GM12878 (cell line): Measurements from ENCODE around the gene GOLGA8B. TPM values are rescaled to one million over a fixed set of nuclear protein-coding genes. Genes with fewer than 3 reads are reported as not detected.

Experiments
- ATAC-seq: fragments of 200-7000 bp; cut with Tn5 transposase; 3 replicates; pipeline ENCODE4 v1.9.1; 2020; ENCODE audit warnings: mild to moderate bottlenecking, moderate library complexity
- BruUV-seq: library from RNA; stranded (reverse); fragments of 400-500 nt; replicated peaks from 2 replicates; lab custom pipeline; 2021; lab: Mats Ljungman, UMichigan
- CTCF ChIA-PET: fragments of 300-600 bp; sonication (Branson Sonifier 250); formaldehyde crosslinking; extraction: SDS; loops from one replicate; lab custom pipeline; 2021; ENCODE audit warnings: inconsistent platforms; lab: Yijun Ruan, JAX
- POLR2A ChIA-PET: fragments of 350-600 bp; formaldehyde crosslinking; extraction: SDS; loops from one replicate; lab custom pipeline; 2021; ENCODE audit warnings: inconsistent platforms; lab: Charles Lee
- RAD21 ChIA-PET: fragments of 300-600 bp; sonication (Branson Sonifier 250); formaldehyde crosslinking; loops from one replicate; lab custom pipeline; 2023; ENCODE audit warnings: antibody characterized with exemption; ENCODE audit not compliant: unreplicated experiment; lab: Charles Lee
- SMC1A ChIA-PET: fragments of 300-600 bp; sonication (Branson Sonifier 250); formaldehyde crosslinking; loops from one replicate; lab custom pipeline; 2023; ENCODE audit not compliant: unreplicated experiment, uncharacterized antibody; lab: Charles Lee
- DNase-seq: peaks from one replicate; pipeline ENCODE4 v3.0.0-alpha.2; 2011; ENCODE audit warnings: low read depth, low spot score
- FAIRE-seq: peaks from 3 replicates; lab custom pipeline; 2011; peaks lifted over from hg19 to GRCh38; lab: Jason Lieb, UNC
- H2AFZ ChIP-seq: 2 replicates; pipeline ENCODE4 v1.6.0; 2011; ENCODE audit warnings: low read depth, low read length, control low read depth; ENCODE audit not compliant: control insufficient read depth
- H3K27ac ChIP-seq: 2 replicates; pipeline ENCODE4 v1.5.1; 2011; ENCODE audit warnings: control low read depth; ENCODE audit not compliant: control insufficient read depth, insufficient read depth
- H3K27me3 ChIP-seq, 2 experiments: replicated peaks in 1 of 2; 2 replicates each; pipeline versions ENCODE4 v1.6.0 to v1.6.1; 2011; ENCODE audit warnings: low read length in 1 of 2; ENCODE audit not compliant: control insufficient read depth in 2 of 2, insufficient read depth in 2 of 2
- H3K36me3 ChIP-seq, 2 experiments: 2 replicates each; pipeline ENCODE4 v1.5.1; 2011; ENCODE audit warnings: low read length in 1 of 2; ENCODE audit not compliant: control insufficient read depth in 2 of 2, insufficient read depth in 2 of 2
- H3K4me1 ChIP-seq: 2 replicates; pipeline ENCODE4 v1.6.1; 2011; ENCODE audit warnings: mild to moderate bottlenecking, low read length, moderate library complexity, mixed read lengths; ENCODE audit not compliant: control insufficient read depth, insufficient read depth
- H3K4me2 ChIP-seq: 2 replicates; pipeline ENCODE4 v1.6.0; 2011; ENCODE audit warnings: control low read depth; ENCODE audit not compliant: control insufficient read depth, insufficient read depth
- H3K4me3 ChIP-seq: fragments of 200-600 bp; sonication (generic); 2 replicates; pipeline ENCODE4 v1.5.1; 2016
- H3K79me2 ChIP-seq: 2 replicates; pipeline ENCODE4 v1.6.0; 2011; ENCODE audit warnings: low read length; ENCODE audit not compliant: control insufficient read depth, insufficient read depth
- H3K9ac ChIP-seq: 2 replicates; pipeline ENCODE4 v1.8.0; 2011; ENCODE audit warnings: low read length, control low read depth, mixed read lengths; ENCODE audit not compliant: control insufficient read depth, insufficient read depth
- H3K9me3 ChIP-seq: replicated peaks from 3 replicates; pipeline ENCODE4 v1.5.1; 2011; ENCODE audit warnings: mild to moderate bottlenecking, low read length; ENCODE audit not compliant: control insufficient read depth, insufficient read depth
- H4K20me1 ChIP-seq: 2 replicates; pipeline ENCODE4 v1.6.0; 2011; ENCODE audit not compliant: control insufficient read depth, insufficient read depth
- BCL11A ChIP-seq: IDR thresholded peaks from 2 replicates; pipeline ENCODE4 v1.6.1; 2011; ENCODE audit warnings: low read depth, low read length
- ESRRA ChIP-seq: IDR thresholded peaks from 2 replicates; pipeline ENCODE4 v1.6.1; 2012; ENCODE audit warnings: mild to moderate bottlenecking, low read length, improper control_type of control experiment
- FOXM1 ChIP-seq: IDR thresholded peaks from 2 replicates; pipeline ENCODE4 v1.6.1; 2012; ENCODE audit warnings: low read depth, mild to moderate bottlenecking, inconsistent platforms, low read length, moderate library complexity
- JUNB ChIP-seq: IDR thresholded peaks from 2 replicates; pipeline ENCODE4 v1.6.1; 2016; ENCODE audit warnings: antibody characterized with exemption, mild to moderate bottlenecking
- MAX ChIP-seq: IDR thresholded peaks from 2 replicates; pipeline ENCODE4 v1.6.1; 2012; ENCODE audit warnings: low read depth, low read length, improper control_type of control experiment
- NFXL1 ChIP-seq: fragments of 450-650 bp; IDR thresholded peaks from 2 replicates; pipeline ENCODE4 v1.6.1; 2017; ENCODE audit warnings: antibody characterized with exemption, mild to moderate bottlenecking, borderline replicate concordance
- NR2C1 ChIP-seq: fragments of 450-650 bp; IDR thresholded peaks from 2 replicates; pipeline ENCODE4 v1.6.1; 2017; ENCODE audit warnings: antibody characterized with exemption, mild to moderate bottlenecking, moderate library complexity
- NRF1 ChIP-seq: conservative IDR thresholded peaks from 2 replicates; pipeline ENCODE4 v1.6.1; 2011; ENCODE audit warnings: mild to moderate bottlenecking, low read depth, low read length, improper control_type of control experiment
- SP1 ChIP-seq: IDR thresholded peaks from one replicate; pipeline ENCODE4 v1.6.1; 2011; ENCODE audit warnings: low read depth, low read length
- SUPT20H ChIP-seq: IDR thresholded peaks from 2 replicates; pipeline ENCODE4 v1.6.1; 2011; ENCODE audit warnings: low read depth, mild to moderate bottlenecking, low read length, moderate library complexity, borderline replicate concordance; ENCODE audit not compliant: control insufficient read depth
- ZBED1 ChIP-seq: IDR thresholded peaks from 2 replicates; pipeline ENCODE4 v1.6.1; 2016; ENCODE audit warnings: borderline replicate concordance
- ZSCAN29 ChIP-seq: fragments of 450-650 bp; IDR thresholded peaks from 2 replicates; pipeline ENCODE4 v1.6.1; 2017; ENCODE audit warnings: mild to moderate bottlenecking, moderate library complexity
- WGBS: methylation state at CpG from one replicate; pipeline ENCODE4 v1.1.6; 2016; ENCODE audit warnings: low lambda C conversion rate; ENCODE audit not compliant: insufficient replicate concordance, insufficient coverage; ENCODE audit errors: missing lambda C conversion rate; 5-methylcytosine and 5-hydroxymethylcytosine counted together
- in situ Hi-C: fragments of 300-500 bp; cut with MboI; formaldehyde crosslinking; loops from 9 replicates; pipeline ENCODE4 v1.14.3; 2018; ENCODE audit warnings: mixed read lengths
- intact Hi-C: fragments of 100-400 bp; cut with micrococcal nuclease; formaldehyde crosslinking; loops from one replicate; pipeline ENCODE4 v1.14.2; 2022; ENCODE audit not compliant: unreplicated experiment
- polyA plus RNA-seq, 11 experiments: library from polyadenylated mRNA; depleted of rRNA in 4 of 11; unstranded in 6 of 11; stranded (reverse) in 5 of 11; fragments of >200 nt; fragmentation: Nextera tagmentation in 4 of 11; fragmentation: Illumina TruSeq in 1 of 11; extraction: Ambion mirVana in 4 of 11; extraction: Trizol in 1 of 11; gene quantifications; 1 replicate in 1 of 11; 2 replicates in 10 of 11; pipeline versions ENCODE4 v1.2.1 to v1.2.3, GENCODE V29; 2011 to 2016; ENCODE audit warnings: inconsistent platforms in 2 of 11, missing spikeins in 2 of 11, low read depth in 1 of 11
- total RNA-seq, 4 experiments: library from RNA; depleted of rRNA in 3 of 4; stranded (reverse); fragments of >200 nt in 3 of 4; fragmentation: Illumina TruSeq in 1 of 4; extraction: Trizol in 1 of 4; gene quantifications; 2 replicates each; pipeline versions ENCODE4 v1.2.1 to v1.2.3, GENCODE V29; 2013 to 2021
- TF ChIP-seq, protein P1 (sequence below): IDR thresholded peaks from 2 replicates; pipeline ENCODE4 v1.6.1; 2011; ENCODE audit warnings: low read depth, mild to moderate bottlenecking, low read length, moderate library complexity, borderline replicate concordance; ENCODE audit errors: extremely low read depth
- TF ChIP-seq, protein P2 (sequence below): fragments of 450-650 bp; IDR thresholded peaks from 2 replicates; pipeline ENCODE4 v1.6.1; 2016; ENCODE audit warnings: mild to moderate bottlenecking
- TF ChIP-seq, protein P3 (sequence below): IDR thresholded peaks from 2 replicates; pipeline ENCODE4 v1.6.1; 2011; ENCODE audit warnings: borderline replicate concordance, low read depth, mild to moderate bottlenecking, moderate library complexity, low read length; ENCODE audit not compliant: insufficient read depth, poor library complexity, severe bottlenecking

The GOLGA8B gene
- total and polyA plus RNA-seq, 10 of the 15 experiments (the other 5 are each of a cell fraction or from before 2014, with no cell fraction given), result 18.5 to 302 (median 78.7) TPM

GRCh38 chr15:34603095-34603494, 19.6 kb upstream of the GOLGA8B start:
- H3K27ac ChIP-seq, result no peak overlapping the region
- H3K79me2 ChIP-seq, result no peaks in the 10 kb centered on the region
- DNase-seq (no peak), ATAC-seq (no peak), FAIRE-seq (no peak)
- H4K20me1 ChIP-seq, result no peaks in the 10 kb centered on the region
- H3K9ac ChIP-seq, result no peak overlapping the region
- POLR2A ChIA-PET, result no interaction called here
- no peaks in the 10 kb centered on the region for H3K4me1 ChIP-seq
- TF ChIP-seq FOXM1 (no peak), NRF1 (no peak), MAX (no peak), NR2C1 (no peak), ESRRA (no peak), ZSCAN29 (no peak), JUNB (no peak), BCL11A (no peak), NFXL1 (no peak), ZBED1 (no peak), SUPT20H (no peak), SP1 (no peak)
- TF ChIP-seq, protein P1, sequence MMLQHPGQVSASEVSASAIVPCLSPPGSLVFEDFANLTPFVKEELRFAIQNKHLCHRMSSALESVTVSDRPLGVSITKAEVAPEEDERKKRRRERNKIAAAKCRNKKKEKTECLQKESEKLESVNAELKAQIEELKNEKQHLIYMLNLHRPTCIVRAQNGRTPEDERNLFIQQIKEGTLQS, result no peak
- TF ChIP-seq, protein P2, sequence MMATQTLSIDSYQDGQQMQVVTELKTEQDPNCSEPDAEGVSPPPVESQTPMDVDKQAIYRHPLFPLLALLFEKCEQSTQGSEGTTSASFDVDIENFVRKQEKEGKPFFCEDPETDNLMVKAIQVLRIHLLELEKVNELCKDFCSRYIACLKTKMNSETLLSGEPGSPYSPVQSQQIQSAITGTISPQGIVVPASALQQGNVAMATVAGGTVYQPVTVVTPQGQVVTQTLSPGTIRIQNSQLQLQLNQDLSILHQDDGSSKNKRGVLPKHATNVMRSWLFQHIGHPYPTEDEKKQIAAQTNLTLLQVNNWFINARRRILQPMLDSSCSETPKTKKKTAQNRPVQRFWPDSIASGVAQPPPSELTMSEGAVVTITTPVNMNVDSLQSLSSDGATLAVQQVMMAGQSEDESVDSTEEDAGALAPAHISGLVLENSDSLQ, result no peak
- TF ChIP-seq, protein P3, sequence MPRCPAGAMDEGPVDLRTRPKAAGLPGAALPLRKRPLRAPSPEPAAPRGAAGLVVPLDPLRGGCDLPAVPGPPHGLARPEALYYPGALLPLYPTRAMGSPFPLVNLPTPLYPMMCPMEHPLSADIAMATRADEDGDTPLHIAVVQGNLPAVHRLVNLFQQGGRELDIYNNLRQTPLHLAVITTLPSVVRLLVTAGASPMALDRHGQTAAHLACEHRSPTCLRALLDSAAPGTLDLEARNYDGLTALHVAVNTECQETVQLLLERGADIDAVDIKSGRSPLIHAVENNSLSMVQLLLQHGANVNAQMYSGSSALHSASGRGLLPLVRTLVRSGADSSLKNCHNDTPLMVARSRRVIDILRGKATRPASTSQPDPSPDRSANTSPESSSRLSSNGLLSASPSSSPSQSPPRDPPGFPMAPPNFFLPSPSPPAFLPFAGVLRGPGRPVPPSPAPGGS, result no peak
- no peak overlapping the region for H2AFZ ChIP-seq
- peaks cover 0 to 2% of the 10 kb centered on the region in 2 experiments; a peak in 1 of 4 replicates for H3K27me3 ChIP-seq
- BruUV-seq, result no TSS peak
- SMC1A ChIA-PET, result no interaction called here
- no peaks in the 10 kb centered on the region for H3K9me3 ChIP-seq
- no peaks in the 10 kb centered on the region for H3K36me3 ChIP-seq
- CTCF ChIA-PET, result interaction anchor here (0.9 to 1.2 kb wide), 2 partner anchors 12 to 15 kb away, joined by 3 read pairs; no protein-coding TSS in a partner anchor
- intact Hi-C loops (no loop called here), in situ Hi-C loops (loop anchor here (25.0 kb wide), 1 partner anchor 309 kb away; no protein-coding TSS in a partner anchor)
- WGBS, result 50% methylated on average over 8 of the region's 8 CpGs
- RAD21 ChIA-PET, result no interaction called here
- H3K4me2 ChIP-seq, result no peak overlapping the region
- no peak overlapping the region for H3K4me3 ChIP-seq
